HG03135 (cell line): ENCODE measurements around the gene MTSS2.
"Not testable (repeated sequence)": the region's sequence is repeated elsewhere in the genome, so short reads cannot be mapped to it uniquely, and the experiment has no call there.

Source experiments
- ATAC-seq: cut with Tn5 transposase; IDR thresholded peaks from one replicate; pipeline ENCODE4 v1.9.1; 2021; ENCODE audit warnings: mild to moderate bottlenecking, moderate library complexity; ENCODE audit not compliant: unreplicated experiment

Gene MTSS2

GRCh38 chr16:70676675-70677498 lies 9.0 kb downstream of the MTSS2 start:
- ATAC-seq = no peak

GRCh38 chr16:70675851-70676513 lies 9.9 kb downstream of the MTSS2 start:
- no peak for ATAC-seq

- ATAC-seq = no peak
Measured at GRCh38 chr16:70674221-70675014, 11.4 kb downstream of the MTSS2 start.

- not testable (repeated sequence) for ATAC-seq
Measured at GRCh38 chr16:70670938-70671337, 14.9 kb downstream of the MTSS2 start.

- ATAC-seq = no peak
Measured at GRCh38 chr16:70670175-70670574, 15.7 kb downstream of the MTSS2 start.

- ATAC-seq = no peak
Measured at GRCh38 chr16:70665806-70666735, 19.8 kb downstream of the MTSS2 start.

GRCh38 chr16:70665113-70665694 lies 20.6 kb downstream of the MTSS2 start:
- no peak for ATAC-seq

GRCh38 chr16:70664325-70665112 lies 21.3 kb downstream of the MTSS2 start:
- no peak for ATAC-seq

- no peak for ATAC-seq
Measured at GRCh38 chr16:70663524-70664324, 22.1 kb downstream of the MTSS2 start.

GRCh38 chr16:70662991-70663523 lies 22.8 kb downstream of the MTSS2 start:
- no peak for ATAC-seq

GRCh38 chr16:70661918-70662641 lies 23.8 kb downstream of the MTSS2 start:
- no peak for ATAC-seq

- ATAC-seq = no peak
Measured at GRCh38 chr16:70661534-70661917, 24.3 kb downstream of the MTSS2 start.

GRCh38 chr16:70660672-70661350 lies 25.0 kb downstream of the MTSS2 start:
- no peak for ATAC-seq

GRCh38 chr16:70659953-70660671 lies 25.7 kb downstream of the MTSS2 start:
- ATAC-seq = no peak

GRCh38 chr16:70659546-70659945 lies 26.3 kb downstream of the MTSS2 start:
- no peak for ATAC-seq

- no peak for ATAC-seq
Measured at GRCh38 chr16:70658921-70659320, 26.9 kb downstream of the MTSS2 start.
